RWPE2 (cell line): ENCODE data around the gene SMIM35.

Source experiments
- ATAC-seq: fragments of 200-7000 bp; cut with Tn5 transposase; 3 replicates; pipeline ENCODE4 v1.9.1; 2021; ENCODE audit warnings: low read depth
- DNase-seq: peaks from one replicate; pipeline ENCODE4 v3.0.0-alpha.2; 2020; ENCODE audit warnings: low spot score
- H3K27ac ChIP-seq: fragments of 450-650 bp; 2 replicates; pipeline ENCODE4 v1.5.1; 2017; ENCODE audit warnings: mild to moderate bottlenecking; ENCODE audit not compliant: poor library complexity, severe bottlenecking
- H3K27me3 ChIP-seq: fragments of 250-450 bp; sonication (Bioruptor Pico); 2 replicates; pipeline ENCODE4 v1.5.1; 2021; ENCODE audit warnings: mild to moderate bottlenecking, moderate library complexity; ENCODE audit not compliant: insufficient read depth, poor library complexity, severe bottlenecking
- H3K36me3 ChIP-seq: fragments of 250-450 bp; sonication (Bioruptor Pico); 2 replicates; pipeline ENCODE4 v1.5.1; 2020; ENCODE audit warnings: low read depth, mild to moderate bottlenecking, moderate library complexity
- H3K4me1 ChIP-seq: fragments of 250-450 bp; sonication (Bioruptor Pico); 2 replicates; pipeline ENCODE4 v1.5.1; 2021; ENCODE audit warnings: mild to moderate bottlenecking, moderate library complexity; ENCODE audit not compliant: insufficient read depth, poor library complexity, severe bottlenecking
- H3K4me3 ChIP-seq: fragments of 250-450 bp; sonication (Bioruptor Pico); 2 replicates; pipeline ENCODE4 v1.5.1; 2021; ENCODE audit warnings: mild to moderate bottlenecking, moderate library complexity; ENCODE audit not compliant: severe bottlenecking
- H3K9me3 ChIP-seq: fragments of 250-450 bp; sonication (Bioruptor Pico); 2 replicates; pipeline ENCODE4 v1.5.1; 2021; ENCODE audit warnings: mild to moderate bottlenecking, moderate library complexity; ENCODE audit not compliant: severe bottlenecking
- CTCF ChIP-seq: fragments of 450-650 bp; IDR thresholded peaks from one replicate; pipeline ENCODE4 v1.5.1; 2017; ENCODE audit warnings: mild to moderate bottlenecking, moderate library complexity; ENCODE audit not compliant: poor library complexity, severe bottlenecking

SMIM35 gene

GRCh38 chr11:118014022-118014421 lies 72.7 kb downstream of the SMIM35 start:
- Histone ChIP-seq H3K4me1 (no peaks in the 10 kb centered on the region), H3K27me3 (peaks cover 3% of the 10 kb centered on the region), H3K36me3 (no peaks in the 10 kb centered on the region), H3K27ac (no peak overlapping the region), H3K4me3 (no peak overlapping the region), H3K9me3 (no peaks in the 10 kb centered on the region)
- DNase-seq (no peak), ATAC-seq (no peak)
- no peak for TF ChIP-seq CTCF

GRCh38 chr11:118012083-118012669 lies 74.6 kb downstream of the SMIM35 start:
- no peak for DNase-seq
- peak; percentile 97 for ATAC-seq

GRCh38 chr11:118010738-118011461 lies 75.9 kb downstream of the SMIM35 start:
- no peaks in the 10 kb centered on the region for H3K9me3 ChIP-seq
- ATAC-seq (no peak), DNase-seq (no peak)
- no peaks in the 10 kb centered on the region for H3K27me3 ChIP-seq
- H3K4me3 ChIP-seq, result no peak overlapping the region
- H3K36me3 ChIP-seq, result no peaks in the 10 kb centered on the region
- H3K4me1 ChIP-seq, result no peaks in the 10 kb centered on the region
- no peak overlapping the region for H3K27ac ChIP-seq
- no peak for TF ChIP-seq CTCF

More at GRCh38 chr11:118012083-118012669, 74.6 kb downstream of the SMIM35 start:
- Histone ChIP-seq H3K4me1 (no peaks in the 10 kb centered on the region), H3K27ac (no peak overlapping the region), H3K4me3 (no peak overlapping the region), H3K9me3 (no peaks in the 10 kb centered on the region), H3K36me3 (no peaks in the 10 kb centered on the region), H3K27me3 (no peaks in the 10 kb centered on the region)
- TF ChIP-seq CTCF, result no peak

- ATAC-seq, result no peak
- no peak for TF ChIP-seq CTCF
- no peaks in the 10 kb centered on the region for H3K4me1 ChIP-seq
- H3K27me3 ChIP-seq, result no peaks in the 10 kb centered on the region
- no peak for DNase-seq
- no peak overlapping the region for H3K27ac ChIP-seq
- H3K9me3 ChIP-seq, result no peaks in the 10 kb centered on the region
- no peak overlapping the region for H3K4me3 ChIP-seq
- H3K36me3 ChIP-seq, result no peaks in the 10 kb centered on the region
These were observed 76.7 kb downstream of the SMIM35 start for GRCh38 chr11:118009864-118010737.
